ENCODE measurements around the gene CTXND2.

- TF ChIP-seq, protein P1, sequence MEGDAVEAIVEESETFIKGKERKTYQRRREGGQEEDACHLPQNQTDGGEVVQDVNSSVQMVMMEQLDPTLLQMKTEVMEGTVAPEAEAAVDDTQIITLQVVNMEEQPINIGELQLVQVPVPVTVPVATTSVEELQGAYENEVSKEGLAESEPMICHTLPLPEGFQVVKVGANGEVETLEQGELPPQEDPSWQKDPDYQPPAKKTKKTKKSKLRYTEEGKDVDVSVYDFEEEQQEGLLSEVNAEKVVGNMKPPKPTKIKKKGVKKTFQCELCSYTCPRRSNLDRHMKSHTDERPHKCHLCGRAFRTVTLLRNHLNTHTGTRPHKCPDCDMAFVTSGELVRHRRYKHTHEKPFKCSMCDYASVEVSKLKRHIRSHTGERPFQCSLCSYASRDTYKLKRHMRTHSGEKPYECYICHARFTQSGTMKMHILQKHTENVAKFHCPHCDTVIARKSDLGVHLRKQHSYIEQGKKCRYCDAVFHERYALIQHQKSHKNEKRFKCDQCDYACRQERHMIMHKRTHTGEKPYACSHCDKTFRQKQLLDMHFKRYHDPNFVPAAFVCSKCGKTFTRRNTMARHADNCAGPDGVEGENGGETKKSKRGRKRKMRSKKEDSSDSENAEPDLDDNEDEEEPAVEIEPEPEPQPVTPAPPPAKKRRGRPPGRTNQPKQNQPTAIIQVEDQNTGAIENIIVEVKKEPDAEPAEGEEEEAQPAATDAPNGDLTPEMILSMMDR (IDR thresholded peaks at IDR 0.05): no peak
- TF ChIP-seq POLR2AphosphoS5 (IDR thresholded peaks at IDR 0.05) (no peak), POLR2A (IDR thresholded peaks at IDR 0.05) (no peak)
Observed at GRCh38 chr1:150931773-150932172, 44.8 kb downstream of the CTXND2 start.

Measured in breast epithelium (tissue), 3 donors.